B cell (primary cell): ENCODE data around the gene ST13. TPM values are rescaled to one million over a fixed set of nuclear protein-coding genes. Genes with fewer than 3 reads are reported as not detected.
A peak's percentile ranks its signal among the peaks of the same experiment; 100 is the strongest.

Experiments
- ATAC-seq: fragments of 200-7000 bp; cut with Tn5 transposase; one replicate; pipeline ENCODE4 v1.10.0; 2021; ENCODE audit warnings: low read depth, mild to moderate bottlenecking, moderate number of reproducible peaks, moderate library complexity
- CTCF ChIA-PET: fragments of 350-600 bp; sonication (Branson Sonifier 250); formaldehyde crosslinking; loops from one replicate; lab custom pipeline; 2021; ENCODE audit warnings: antibody characterized with exemption, inconsistent platforms; lab: Charles Lee
- POLR2A ChIA-PET: fragments of 350-600 bp; sonication (Branson Sonifier 250); formaldehyde crosslinking; loops from one replicate; lab custom pipeline; 2021; ENCODE audit warnings: antibody characterized with exemption; lab: Charles Lee
- DNase-seq: peaks from one replicate; pipeline ENCODE4 v3.0.0; 2013
- H2AFZ ChIP-seq: 2 replicates; pipeline ENCODE4 v1.6.1; 2012; ENCODE audit warnings: mild to moderate bottlenecking, low read depth, low read length; ENCODE audit not compliant: insufficient read depth, poor library complexity, severe bottlenecking
- H3K27ac ChIP-seq, 2 donors: 1 replicate in 1 of 2; 2 replicates in 1 of 2; pipeline ENCODE4 v1.5.1; 2012 to 2013; ENCODE audit warnings: low read length in 2 of 2, mild to moderate bottlenecking in 2 of 2, moderate library complexity in 1 of 2
- H3K27me3 ChIP-seq, 4 experiments: fragments of 200-600 bp in 1 of 4; sonication (generic) in 1 of 4; replicated peaks in 1 of 4; 1 replicate in 2 of 4; 2 replicates in 2 of 4; pipeline versions ENCODE4 v1.6.1 to v1.7.0; 2013 to 2016; ENCODE audit warnings: low read length in 3 of 4, mild to moderate bottlenecking in 2 of 4, mixed read lengths in 1 of 4, moderate library complexity in 1 of 4; ENCODE audit not compliant: insufficient read depth in 4 of 4, control insufficient read depth in 3 of 4; ENCODE audit errors: control extremely low read depth in 1 of 4
- H3K36me3 ChIP-seq, 2 experiments: replicated peaks in 1 of 2; 1 replicate in 1 of 2; 2 replicates in 1 of 2; pipeline versions ENCODE4 v1.6.1 to v1.7.1; 2013; ENCODE audit warnings: low read length in 1 of 2; ENCODE audit not compliant: insufficient read depth in 2 of 2, control insufficient read depth in 1 of 2; ENCODE audit errors: control extremely low read depth in 1 of 2, extremely low read depth in 1 of 2
- H3K4me1 ChIP-seq, 2 donors: fragments of 200-600 bp in 1 of 2; sonication (generic) in 1 of 2; 1 replicate in 1 of 2; 2 replicates in 1 of 2; pipeline versions ENCODE4 v1.5.1 to v1.6.1; 2013 to 2017; ENCODE audit warnings: low read length in 2 of 2; ENCODE audit not compliant: control insufficient read depth in 2 of 2, insufficient read depth in 2 of 2
- H3K4me2 ChIP-seq: replicated peaks from 2 replicates; pipeline ENCODE3; 2012; ENCODE audit warnings: mild to moderate bottlenecking, low read depth, low read length; ENCODE audit not compliant: poor library complexity, severe bottlenecking
- H3K4me3 ChIP-seq, 5 experiments: fragments of 200-600 bp in 1 of 5; sonication (generic) in 1 of 5; 1 replicate in 3 of 5; 2 replicates in 2 of 5; pipeline versions ENCODE4 v1.5.1 to v1.7.0; 2011 to 2016; ENCODE audit warnings: low read length in 4 of 5, mild to moderate bottlenecking in 4 of 5, low read depth in 2 of 5, control low read depth in 1 of 5, moderate library complexity in 1 of 5; ENCODE audit not compliant: insufficient read depth in 1 of 5; ENCODE audit errors: control extremely low read depth in 1 of 5, extremely low read depth in 1 of 5
- H3K79me2 ChIP-seq: fragments of 200-600 bp; sonication (generic); one replicate; pipeline ENCODE4 v1.6.0; 2016; ENCODE audit warnings: low read length; ENCODE audit not compliant: control insufficient read depth, insufficient read depth
- H3K9ac ChIP-seq: fragments of 200-600 bp; sonication (generic); 2 replicates; pipeline ENCODE4 v1.6.1; 2017; ENCODE audit warnings: mild to moderate bottlenecking, low read length, moderate library complexity
- H3K9me3 ChIP-seq, 3 donors: one replicate each; pipeline versions ENCODE4 v1.6.1 to v1.7.1; 2013; ENCODE audit warnings: low read length in 2 of 3; ENCODE audit not compliant: control insufficient read depth in 2 of 3, insufficient read depth in 1 of 3; ENCODE audit errors: control extremely low read depth in 1 of 3
- H4K20me1 ChIP-seq: 2 replicates; pipeline ENCODE4 v1.6.0; 2012; ENCODE audit warnings: mild to moderate bottlenecking, low read length; ENCODE audit not compliant: insufficient read depth, control insufficient read depth, poor library complexity, severe bottlenecking
- H3K27ac Mint-ChIP-seq: one replicate; pipeline ENCODE4 v1.8.0; 2021; ENCODE audit warnings: mixed read lengths
- H3K27me3 Mint-ChIP-seq: one replicate; pipeline ENCODE4 v1.8.0; 2021; ENCODE audit warnings: mixed read lengths
- H3K4me1 Mint-ChIP-seq: one replicate; pipeline ENCODE4 v1.8.0; 2021; ENCODE audit warnings: mixed read lengths
- H3K4me3 Mint-ChIP-seq: one replicate; pipeline ENCODE4 v1.8.0; 2021; ENCODE audit warnings: mixed read lengths
- H3K9me3 Mint-ChIP-seq: one replicate; pipeline ENCODE4 v1.8.0; 2022; ENCODE audit warnings: mixed read lengths; ENCODE audit not compliant: insufficient read depth
- CTCF ChIP-seq: fragments of 200-600 bp; IDR thresholded peaks from one replicate; pipeline ENCODE4 v1.8.0; 2022; ENCODE audit warnings: antibody characterized with exemption, mild to moderate bottlenecking
- EZH2 ChIP-seq: IDR thresholded peaks from 2 replicates; pipeline ENCODE4 v1.6.1; 2012; ENCODE audit warnings: borderline replicate concordance, low read depth, mild to moderate bottlenecking, moderate library complexity, low read length; ENCODE audit not compliant: insufficient read depth, poor library complexity, severe bottlenecking
- WGBS: methylation state at CpG from one replicate; pipeline ENCODE4 v1.1.5; 2013; ENCODE audit warnings: missing lambda C conversion rate; ENCODE audit not compliant: insufficient coverage; 5-methylcytosine and 5-hydroxymethylcytosine counted together
- intact Hi-C: fragments of 100-400 bp; cut with micrococcal nuclease; formaldehyde crosslinking; loops from one replicate; pipeline ENCODE4 v1.10.0; 2022
- polyA plus RNA-seq: library from polyadenylated mRNA; depleted of rRNA; stranded (reverse); fragments of >200 nt; gene quantifications from 2 replicates; pipeline ENCODE4 v1.2.3, GENCODE V29; 2012
- total RNA-seq, 2 donors: library from RNA; stranded (reverse); fragments of 120-200 nt in 1 of 2; gene quantifications; 1 replicate in 1 of 2; 2 replicates in 1 of 2; pipeline versions ENCODE4 v1.2.3 to v1.2.4, GENCODE V29; 2013 to 2022

ST13 gene
- total and polyA plus RNA-seq, 2 donors (not counting 1 experiment from before 2014, with no cell fraction given) = 44.6 to 187 TPM

- Histone ChIP-seq H3K4me1 (peaks cover 24 to 28% of the 10 kb centered on the region in 2 donors), H3K79me2 (peaks cover 87% of the 10 kb centered on the region), H3K4me3 (peak overlapping the region; percentile 64 to 98 (median 94)), H3K27me3 (no peaks in the 10 kb centered on the region), H3K27ac (peak overlapping the region; percentile 91 to 94), H2AFZ (peak overlapping the region; percentile 85), H3K4me2 (peak overlapping the region; percentile 80), H3K9ac (peak overlapping the region; percentile 96), H3K9me3 (no peaks in the 10 kb centered on the region), H4K20me1 (peaks cover 24% of the 10 kb centered on the region), H3K36me3 (peaks cover 2 to 5% of the 10 kb centered on the region in 2 experiments)
- H3K4me3 Mint-ChIP-seq = peak overlapping the region; percentile 77
- H3K4me1 Mint-ChIP-seq = peaks cover 50% of the 10 kb centered on the region
- no peak for TF ChIP-seq CTCF
- TF ChIP-seq EZH2 = no peak
- intact Hi-C loops = loop anchor here (5.0 to 10.0 kb wide), 3 partner anchors 167 to 589 kb away; partner anchors contain the start of genes TEF and TOB2
- H3K9me3 Mint-ChIP-seq = no peaks in the 10 kb centered on the region
- WGBS = 71% methylated on average over 5 of the region's 20 CpGs
- ChIA-PET CTCF (interaction anchor here (2.1 kb wide), 1 partner anchor 172 kb away, joined by 10 read pairs; no protein-coding TSS in a partner anchor), POLR2A (no interaction called here)
- H3K27ac Mint-ChIP-seq = peak overlapping the region; percentile 68
- ATAC-seq (no peak), DNase-seq (no peak)
- no peaks in the 10 kb centered on the region for H3K27me3 Mint-ChIP-seq
Measured at GRCh38 chr22:40855071-40855978, 1.1 kb downstream of the ST13 start.
